Endothelial cell of umbilical vein (primary cell): ENCODE data around the gene AS3MT. TPM values are rescaled to one million over a fixed set of nuclear protein-coding genes. Genes with fewer than 3 reads are reported as not detected.

ENCODE experiments used
- BruUV-seq: library from RNA; stranded (reverse); fragments of 400-500 nt; replicated peaks from 2 replicates; lab custom pipeline; 2021; lab: Mats Ljungman, UMichigan
- CTCF ChIA-PET: fragments of 300-600, 350-600 bp; sonication (Branson Sonifier 250); formaldehyde crosslinking; loops from one replicate; lab custom pipeline; 2021; ENCODE audit warnings: antibody characterized with exemption, inconsistent platforms; lab: Charles Lee
- POLR2A ChIA-PET: fragments of 300-600, 350-600 bp; sonication (Branson Sonifier 250); formaldehyde crosslinking; loops from one replicate; lab custom pipeline; 2021; ENCODE audit warnings: antibody characterized with exemption, inconsistent platforms; lab: Charles Lee
- DNase-seq: peaks from one replicate; pipeline ENCODE4 v3.0.0-alpha.2; 2011; ENCODE audit warnings: low read depth, low spot score
- FAIRE-seq: peaks from 2 replicates; lab custom pipeline; 2011; peaks lifted over from hg19 to GRCh38; lab: Jason Lieb, UNC
- H2AFZ ChIP-seq: 2 replicates; pipeline ENCODE4 v1.6.0; 2012; ENCODE audit warnings: low read depth, low read length, control low read depth, inconsistent platforms
- H3K27ac ChIP-seq: 2 replicates; pipeline ENCODE4 v1.5.1; 2011; ENCODE audit warnings: low read depth, mild to moderate bottlenecking, control low read depth, low read length, moderate library complexity; ENCODE audit not compliant: insufficient read depth
- H3K27me3 ChIP-seq, 2 experiments: 2 replicates each; pipeline versions ENCODE4 v1.6.0 to v1.6.1; 2011; ENCODE audit warnings: low read length in 2 of 2, mixed read lengths in 1 of 2; ENCODE audit not compliant: control insufficient read depth in 2 of 2, insufficient read depth in 2 of 2
- H3K36me3 ChIP-seq, 2 experiments: 2 replicates in 1 of 2; 3 replicates in 1 of 2; pipeline ENCODE4 v1.5.1; 2011; ENCODE audit warnings: low read length in 2 of 2, mild to moderate bottlenecking in 1 of 2, moderate library complexity in 1 of 2; ENCODE audit not compliant: control insufficient read depth in 2 of 2, insufficient read depth in 2 of 2; ENCODE audit errors: extremely low read depth in 1 of 2
- H3K4me1 ChIP-seq: 3 replicates; pipeline ENCODE4 v1.5.1; 2011; ENCODE audit warnings: mild to moderate bottlenecking, low read length; ENCODE audit not compliant: control insufficient read depth, insufficient read depth; ENCODE audit errors: extremely low read depth
- H3K4me2 ChIP-seq: 2 replicates; pipeline ENCODE4 v1.6.1; 2011; ENCODE audit warnings: low read length, control low read depth, mixed read lengths; ENCODE audit not compliant: insufficient read depth
- H3K4me3 ChIP-seq, 3 experiments: fragments of 200-600 bp in 1 of 3; sonication (generic), shearing (Covaris generic) in 1 of 3; replicated peaks in 1 of 3; 2 replicates each; pipeline ENCODE4 v1.5.1; 2011 to 2016; ENCODE audit warnings: control low read depth in 3 of 3, low read length in 3 of 3, mild to moderate bottlenecking in 2 of 3, inconsistent platforms in 1 of 3, low read depth in 1 of 3, moderate library complexity in 1 of 3; ENCODE audit not compliant: insufficient read depth in 1 of 3
- H3K79me2 ChIP-seq: 2 replicates; pipeline ENCODE4 v1.6.0; 2012; ENCODE audit warnings: low read length, inconsistent platforms; ENCODE audit not compliant: control insufficient read depth, insufficient read depth
- H3K9ac ChIP-seq: replicated peaks from 2 replicates; pipeline ENCODE3; 2011; ENCODE audit warnings: low read length, control low read depth; ENCODE audit not compliant: insufficient read depth; ENCODE audit errors: extremely low read depth
- H3K9me1 ChIP-seq: replicated peaks from 3 replicates; pipeline ENCODE4 v1.6.0; 2011; ENCODE audit warnings: mild to moderate bottlenecking, low read length; ENCODE audit not compliant: control insufficient read depth, insufficient read depth; ENCODE audit errors: extremely low read depth
- H3K9me3 ChIP-seq: replicated peaks from 2 replicates; pipeline ENCODE4 v1.5.1; 2012; ENCODE audit warnings: low read length, inconsistent platforms; ENCODE audit not compliant: control insufficient read depth, insufficient read depth
- H4K20me1 ChIP-seq: replicated peaks from 2 replicates; pipeline ENCODE3; 2011; ENCODE audit warnings: mild to moderate bottlenecking, low read length; ENCODE audit not compliant: control insufficient read depth, insufficient read depth; ENCODE audit errors: extremely low read depth
- CTCF ChIP-seq, 2 donors: IDR thresholded peaks; 1 replicate in 1 of 2; 2 replicates in 1 of 2; pipeline ENCODE4 v1.5.1; 2011; ENCODE audit warnings: low read length in 2 of 2, mild to moderate bottlenecking in 2 of 2, moderate library complexity in 2 of 2, control low read depth in 1 of 2, inconsistent platforms in 1 of 2, low read depth in 1 of 2; ENCODE audit not compliant: insufficient read depth in 1 of 2; ENCODE audit errors: extremely low read depth in 1 of 2
- EZH2 ChIP-seq: IDR thresholded peaks from 2 replicates; pipeline ENCODE4 v1.6.1; 2012; ENCODE audit warnings: borderline replicate concordance, low read depth, mild to moderate bottlenecking, moderate library complexity, low read length, inconsistent platforms; ENCODE audit not compliant: severe bottlenecking
- FOS ChIP-seq: IDR thresholded peaks from 2 replicates; pipeline ENCODE4 v1.6.1; 2011; ENCODE audit warnings: mild to moderate bottlenecking, low read length, moderate library complexity, borderline replicate concordance; ENCODE audit not compliant: insufficient read depth
- GATA2 ChIP-seq: IDR thresholded peaks from 2 replicates; pipeline ENCODE4 v1.7.0; 2011; ENCODE audit warnings: low read depth, mild to moderate bottlenecking, moderate library complexity, mixed read lengths, low read length; ENCODE audit not compliant: insufficient read length, insufficient read depth
- JUN ChIP-seq: IDR thresholded peaks from 2 replicates; pipeline ENCODE4 v1.6.1; 2011; ENCODE audit warnings: borderline replicate concordance, low read depth; ENCODE audit not compliant: insufficient read length, insufficient read depth
- MAX ChIP-seq: IDR thresholded peaks from 2 replicates; pipeline ENCODE4 v1.6.1; 2011; ENCODE audit not compliant: insufficient read depth, insufficient read length
- MYC ChIP-seq: IDR thresholded peaks from one replicate; pipeline ENCODE4 v1.6.1; 2011; ENCODE audit warnings: mild to moderate bottlenecking, low read depth, low read length
- POLR2A ChIP-seq: IDR thresholded peaks from 2 replicates; pipeline ENCODE4 v1.6.1; 2012; ENCODE audit warnings: low read depth, mild to moderate bottlenecking, control low read depth, low read length
- POLR2AphosphoS5 ChIP-seq: IDR thresholded peaks from 2 replicates; pipeline ENCODE4 v1.6.1; 2012; ENCODE audit warnings: low read depth, mild to moderate bottlenecking, control low read depth, low read length, moderate library complexity; ENCODE audit not compliant: insufficient read depth
- dilution Hi-C: fragments of 300-500 bp; cut with MboI; formaldehyde crosslinking; loops from one replicate; pipeline ENCODE4 v1.15.0; 2019; ENCODE audit warnings: low sequenced_read_pairs; ENCODE audit not compliant: extremely low pct_ligation_motif_present
- intact Hi-C: fragments of 100-400 bp; cut with micrococcal nuclease; formaldehyde crosslinking; loops from one replicate; pipeline ENCODE4 v1.10.0; 2022
- polyA plus RNA-seq, 4 experiments: library from polyadenylated mRNA; depleted of rRNA in 3 of 4; stranded (reverse) in 3 of 4; unstranded in 1 of 4; fragments of >200 nt; gene quantifications; 2 replicates each; pipeline versions ENCODE4 v1.2.1 to v1.2.3, GENCODE V29; 2011 to 2012; ENCODE audit warnings: missing spikeins in 1 of 4
- total RNA-seq: library from RNA; stranded (reverse); gene quantifications from 2 replicates; pipeline ENCODE4 v1.2.3, GENCODE V29; 2021

Gene AS3MT
- total and polyA plus RNA-seq, 2 donors (not counting 3 experiments of a cell fraction or from before 2014, with no cell fraction given) = 1.0 TPM; not detected in 1

- TF ChIP-seq GATA2 (no peak), EZH2 (no peak), POLR2A (no peak), FOS (no peak), MYC (no peak), POLR2AphosphoS5 (no peak), JUN (no peak), MAX (no peak), CTCF (IDR thresholded peaks at IDR 0.05; ENCODE audit: extremely low read depth in 1 of 2, insufficient read depth in 1 of 2, low read depth in 1 of 2, low read length in 2 of 2) (no peak)
- no peaks in the 10 kb centered on the region for H3K9me1 ChIP-seq
- peaks cover 15% of the 10 kb centered on the region for H3K79me2 ChIP-seq
- no peaks in the 10 kb centered on the region for H3K27me3 ChIP-seq
- dilution Hi-C loops = no loop called here
- ChIA-PET POLR2A (no interaction called here), CTCF (no interaction called here)
- H3K9me3 ChIP-seq = no peaks in the 10 kb centered on the region
- intact Hi-C loops = no loop called here
- FAIRE-seq (no peak), DNase-seq (no peak)
- H3K4me3 ChIP-seq = no peak overlapping the region
- no peak overlapping the region for H2AFZ ChIP-seq
- no peak overlapping the region for H3K27ac ChIP-seq
- no peak overlapping the region for H3K4me2 ChIP-seq
- H4K20me1 ChIP-seq = no peaks in the 10 kb centered on the region
- BruUV-seq = no TSS peak
- H3K36me3 ChIP-seq = peaks cover 3 to 6% of the 10 kb centered on the region in 2 experiments
- peaks cover 3% of the 10 kb centered on the region for H3K4me1 ChIP-seq
- H3K9ac ChIP-seq = no peak overlapping the region
Observed at GRCh38 chr10:102856758-102857424, 12.4 kb upstream of the AS3MT start.
